HG02678 (cell line): ENCODE measurements around the gene FOXF2.

Experiments used
- ATAC-seq: cut with Tn5 transposase; IDR thresholded peaks from one replicate; pipeline ENCODE4 v1.9.1; 2021; ENCODE audit warnings: mild to moderate bottlenecking, moderate library complexity; ENCODE audit not compliant: unreplicated experiment

The FOXF2 gene

GRCh38 chr6:1438471-1438881 is 49.1 kb downstream of the FOXF2 start:
- no peak for ATAC-seq

GRCh38 chr6:1439349-1439748 is 50.0 kb downstream of the FOXF2 start:
- ATAC-seq, result no peak

GRCh38 chr6:1442929-1443328 is 53.6 kb downstream of the FOXF2 start:
- ATAC-seq, result no peak
